COLO668 (cell line): ENCODE data around the gene PRKAG3.
"Not testable (repeated sequence)": the region's sequence is repeated elsewhere in the genome, so short reads cannot be mapped to it uniquely, and the experiment has no call there.

ENCODE experiments used
- DNase-seq: peaks from one replicate; lab custom pipeline; 2025; ENCODE audit not compliant: unreplicated experiment; lab: John Stamatoyannopoulos, UW

Gene PRKAG3

DNA sequence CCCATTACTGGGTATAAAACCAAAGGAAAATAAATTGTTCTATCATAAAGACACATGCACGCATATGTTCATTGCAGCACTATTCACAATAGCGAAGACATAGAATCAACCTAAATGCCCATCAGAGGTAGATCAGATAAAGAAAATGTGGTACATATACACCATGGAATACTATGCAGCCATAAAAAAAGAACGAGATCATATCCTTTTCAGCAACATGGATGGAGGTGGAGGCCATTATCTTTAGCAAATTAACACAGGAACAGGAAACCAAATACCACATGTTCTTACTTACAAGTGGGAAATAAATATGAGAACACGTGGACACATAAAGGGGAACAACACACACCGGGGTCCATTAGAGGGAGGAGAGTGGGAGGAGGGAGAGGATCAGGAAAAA, 12.7 kb upstream of the PRKAG3 start:
- not testable (repeated sequence) for DNase-seq

- DNase-seq, result no peak
Measured at GRCh38 chr2:218839888-218840287, 8.3 kb upstream of the PRKAG3 start.

DNA sequence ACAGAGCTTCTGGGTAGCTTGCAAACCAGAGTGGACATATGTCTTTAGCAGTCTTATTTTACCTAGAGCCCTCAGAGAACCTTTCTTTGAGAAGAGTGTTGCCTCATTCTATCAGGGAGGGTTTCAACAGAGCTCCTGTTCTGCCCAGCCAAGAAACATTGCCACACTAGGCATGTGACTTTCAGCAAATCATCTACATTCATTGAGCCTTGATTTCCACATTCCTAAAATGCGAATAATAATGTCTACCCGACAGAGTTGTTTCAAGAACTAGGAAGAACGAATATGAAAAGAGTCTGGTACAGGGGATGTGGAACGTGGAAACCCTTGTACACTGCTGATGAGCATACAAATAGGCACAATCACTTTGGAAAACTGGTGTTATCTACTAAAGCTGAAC, 7.8 kb upstream of the PRKAG3 start:
- DNase-seq, result no peak

- no peak for DNase-seq
Measured at GRCh38 chr2:218837495-218837894, 5.9 kb upstream of the PRKAG3 start.

GRCh38 chr2:218834685-218835084, 3.1 kb upstream of the PRKAG3 start:
- peak; percentile 60 for DNase-seq

DNA sequence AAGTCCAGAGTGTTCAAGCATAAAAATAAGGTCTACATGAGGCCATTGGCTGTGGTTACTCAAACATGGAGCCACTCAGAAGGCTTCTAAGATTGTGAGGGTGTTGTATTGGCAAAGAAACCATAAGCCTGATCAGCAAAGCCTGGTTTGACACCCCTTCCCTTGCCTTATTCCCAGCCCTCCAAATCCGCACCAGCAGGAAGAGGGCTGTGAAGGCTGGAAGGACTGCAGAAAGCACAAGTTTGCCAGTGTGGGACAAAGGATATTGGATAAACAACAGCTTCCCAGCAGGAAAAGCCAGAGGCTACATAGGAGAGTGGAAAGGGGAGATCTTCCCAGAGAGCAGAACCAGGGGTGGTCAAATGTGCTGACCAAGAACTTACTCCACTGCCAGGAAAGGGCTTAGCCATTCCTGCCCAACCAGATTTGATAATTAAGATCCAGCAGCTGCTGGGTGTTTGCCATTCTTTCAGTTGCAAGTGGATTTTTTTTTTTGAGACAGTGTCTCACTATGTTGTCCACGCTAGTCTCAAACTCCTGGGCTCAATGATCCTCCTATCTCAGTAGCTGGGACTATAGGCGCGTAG, 1.5 kb upstream of the PRKAG3 start:
- no peak for DNase-seq

GRCh38 chr2:218832520-218832919, 917 bp upstream of the PRKAG3 start:
- no peak for DNase-seq

- no peak for DNase-seq
Measured at GRCh38 chr2:218832081-218832480, 478 bp upstream of the PRKAG3 start.

DNA sequence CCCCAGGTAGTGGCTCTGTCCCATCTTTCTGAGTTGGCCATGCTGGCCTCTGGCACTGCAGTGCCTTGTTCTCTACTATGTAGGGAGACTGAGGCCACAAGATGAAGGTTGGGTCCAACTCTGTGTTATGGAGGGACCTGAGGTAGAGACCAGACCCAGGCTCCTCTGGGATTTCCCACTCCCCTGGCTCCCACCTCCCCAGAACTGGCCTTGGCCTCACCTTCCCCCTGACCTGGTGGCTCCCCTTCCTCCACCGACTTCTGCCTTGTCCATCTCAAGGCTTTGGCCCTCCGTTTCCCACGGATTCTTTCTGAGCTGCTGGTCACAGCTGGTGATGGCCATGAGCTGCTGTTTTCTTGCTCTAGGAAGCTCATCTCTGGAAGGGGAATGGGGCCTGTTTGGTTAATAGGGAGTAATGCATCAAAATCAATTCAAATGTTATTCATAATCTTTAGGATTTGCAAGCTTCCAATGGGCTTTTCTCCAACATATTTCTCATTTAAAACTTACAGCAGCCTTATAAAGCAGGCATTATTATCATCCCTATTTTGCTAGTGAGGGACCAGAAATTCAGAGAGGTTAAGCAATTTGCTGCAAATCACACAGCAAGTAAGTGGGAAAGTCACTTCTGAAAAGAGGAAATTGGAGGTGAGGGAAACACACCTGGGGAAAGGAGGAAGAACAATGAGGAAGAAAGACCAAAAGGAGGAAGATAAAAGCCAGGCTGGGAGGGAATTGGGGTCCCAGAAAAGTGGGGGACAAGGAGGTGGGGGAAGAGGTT, 887 bp downstream of the PRKAG3 start:
- DNase-seq, result no peak

GRCh38 chr2:218829868-218830451, 1.6 kb downstream of the PRKAG3 start:
- DNase-seq, result peak; percentile 88

- DNase-seq, result no peak
Measured at GRCh38 chr2:218828477-218828778, 3.2 kb downstream of the PRKAG3 start.

GRCh38 chr2:218827701-218828476, 3.7 kb downstream of the PRKAG3 start:
- DNase-seq, result no peak

GRCh38 chr2:218826791-218827190, 4.8 kb downstream of the PRKAG3 start:
- no peak for DNase-seq

- no peak for DNase-seq
Measured at GRCh38 chr2:218824004-218824403, 7.6 kb downstream of the PRKAG3 start.

GRCh38 chr2:218823196-218823855, 8.3 kb downstream of the PRKAG3 start:
- DNase-seq, result no peak

- DNase-seq, result no peak
Measured at GRCh38 chr2:218822622-218823021, 9.0 kb downstream of the PRKAG3 start.

GRCh38 chr2:218821605-218822211, 9.9 kb downstream of the PRKAG3 start:
- no peak for DNase-seq

- DNase-seq, result no peak
Measured at GRCh38 chr2:218820746-218821369, 10.7 kb downstream of the PRKAG3 start.

GRCh38 chr2:218819093-218819492, 12.5 kb downstream of the PRKAG3 start:
- DNase-seq, result no peak

- DNase-seq, result no peak
Measured at GRCh38 chr2:218816561-218817011, 15.0 kb downstream of the PRKAG3 start.
